Gastrocnemius medialis (tissue), 4 donors: ENCODE data around the gene SH3TC1. TPM values are rescaled to one million over a fixed set of nuclear protein-coding genes. Genes with fewer than 3 reads are reported as not detected.

Source experiments
- ATAC-seq, 2 donors: fragments of 150-250 bp; one replicate each; pipeline ENCODE4 v1.9.1; 2016
- DNase-seq, 2 donors: peaks; one replicate each; pipeline ENCODE4 v3.0.0-alpha.2; 2019
- H3K27ac ChIP-seq, 4 donors: fragments of 200-600 bp; sonication (generic); 1 replicate in 1 of 4; 2 replicates in 3 of 4; pipeline ENCODE4 v1.5.1; 2016 to 2018; ENCODE audit warnings: mild to moderate bottlenecking in 2 of 4, moderate library complexity in 1 of 4
- H3K27me3 ChIP-seq, 3 donors: fragments of 200-600 bp; sonication (generic) in 2 of 3; 1 replicate in 1 of 3; 2 replicates in 2 of 3; pipeline versions ENCODE4 v1.5.1 to v1.6.0; 2016 to 2019; ENCODE audit warnings: mild to moderate bottlenecking in 1 of 3, moderate library complexity in 1 of 3
- H3K36me3 ChIP-seq, 2 donors: fragments of 200-600 bp; sonication (generic) in 1 of 2; one replicate each; pipeline ENCODE4 v1.5.1; 2017 to 2018
- H3K4me1 ChIP-seq, 2 donors: fragments of 200-600 bp; sonication (generic) in 1 of 2; one replicate each; pipeline ENCODE4 v1.5.1; 2016 to 2017; ENCODE audit warnings: mild to moderate bottlenecking in 2 of 2
- H3K4me3 ChIP-seq, 4 donors: fragments of 200-600 bp; sonication (generic) in 3 of 4; 1 replicate in 1 of 4; 2 replicates in 3 of 4; pipeline ENCODE4 v1.5.1; 2016 to 2019; ENCODE audit warnings: mild to moderate bottlenecking in 2 of 4
- H3K9me3 ChIP-seq, 3 donors: fragments of 200-600 bp; sonication (generic) in 2 of 3; 1 replicate in 1 of 3; 2 replicates in 2 of 3; pipeline ENCODE4 v1.5.1; 2016 to 2019
- POLR2A ChIP-seq, 2 donors: fragments of 450-650 bp; IDR thresholded peaks; one replicate each; pipeline ENCODE4 v1.6.1; 2017; ENCODE audit warnings: antibody characterized with exemption in 2 of 2, mild to moderate bottlenecking in 2 of 2, moderate library complexity in 2 of 2
- in situ Hi-C, 4 donors: fragments of 200-750 bp; cut with MboI; loops; one replicate each; pipeline versions ENCODE4 v1.15.0 to v1.8.0; 2017; ENCODE audit warnings: low sequenced_read_pairs in 4 of 4
- intact Hi-C: fragments of 100-400 bp; cut with DNase I; formaldehyde crosslinking; loops from one replicate; pipeline ENCODE4 v1.15.1; 2023; ENCODE audit warnings: low total_unique reads
- total RNA-seq, 4 donors: library from RNA; depleted of rRNA; stranded (reverse); fragments of >200 nt; gene quantifications; one replicate each; pipeline versions ENCODE4 v1.1.0 to v1.2.3, GENCODE V29; 2016
- TF ChIP-seq, protein P1 (sequence below), 5 experiments: fragments of 450-650 bp in 3 of 5; fragments of 200-600 bp in 2 of 5; sonication (generic) in 2 of 5; IDR thresholded peaks in 4 of 5; conservative IDR thresholded peaks in 1 of 5; 1 replicate in 4 of 5; 2 replicates in 1 of 5; pipeline ENCODE4 v1.5.1; 2016 to 2019; ENCODE audit warnings: antibody characterized with exemption in 5 of 5, mild to moderate bottlenecking in 3 of 5, moderate library complexity in 3 of 5

Gene SH3TC1
- total RNA-seq, 4 donors from 2014 or later: 2.9 to 8.5 (median 5.8) TPM

DNA sequence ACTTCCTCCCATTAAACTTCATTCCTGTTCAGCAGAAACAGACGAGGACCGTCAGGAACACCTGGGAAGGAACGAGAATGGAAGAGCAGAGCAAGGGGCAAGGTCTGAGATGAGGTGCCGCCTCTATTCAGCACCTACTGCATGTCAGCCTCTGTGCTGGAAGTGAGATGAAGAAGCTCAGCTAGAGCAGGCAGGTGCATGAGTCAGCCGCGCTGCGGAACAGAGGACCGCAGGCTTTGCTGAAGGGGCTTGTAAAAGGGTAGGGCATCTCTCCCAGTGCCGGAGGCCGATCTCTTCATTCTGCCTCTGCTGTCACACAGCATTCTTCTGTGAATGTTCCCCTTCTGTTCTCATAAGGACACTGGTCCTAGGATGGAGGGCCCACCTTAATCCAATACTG is 34.4 kb upstream of the SH3TC1 start:
- Histone ChIP-seq H3K9me3 (no peaks in the 10 kb centered on the region), H3K27ac (peak overlapping the region; percentile 86 to 99 (median 97)), H3K27me3 (no peaks in the 10 kb centered on the region), H3K4me3 (no peak overlapping the region), H3K36me3 (no peaks in the 10 kb centered on the region), H3K4me1 (peaks cover 53 to 64% of the 10 kb centered on the region in 2 donors)
- in situ Hi-C loops (loop anchor here (5.0 to 10.0 kb wide), 2 partner anchors 60 to 62 kb away; no protein-coding TSS in a partner anchor), intact Hi-C loops (loop anchor here (1.0 to 2.0 kb wide), 5 partner anchors 20 to 96 kb away; no protein-coding TSS in a partner anchor)
- DNase-seq (peak in 1 of 2 donors; percentile 37), ATAC-seq (no peak)
- TF ChIP-seq POLR2A (IDR thresholded peaks at IDR 0.05): no peak
- TF ChIP-seq, protein P1, sequence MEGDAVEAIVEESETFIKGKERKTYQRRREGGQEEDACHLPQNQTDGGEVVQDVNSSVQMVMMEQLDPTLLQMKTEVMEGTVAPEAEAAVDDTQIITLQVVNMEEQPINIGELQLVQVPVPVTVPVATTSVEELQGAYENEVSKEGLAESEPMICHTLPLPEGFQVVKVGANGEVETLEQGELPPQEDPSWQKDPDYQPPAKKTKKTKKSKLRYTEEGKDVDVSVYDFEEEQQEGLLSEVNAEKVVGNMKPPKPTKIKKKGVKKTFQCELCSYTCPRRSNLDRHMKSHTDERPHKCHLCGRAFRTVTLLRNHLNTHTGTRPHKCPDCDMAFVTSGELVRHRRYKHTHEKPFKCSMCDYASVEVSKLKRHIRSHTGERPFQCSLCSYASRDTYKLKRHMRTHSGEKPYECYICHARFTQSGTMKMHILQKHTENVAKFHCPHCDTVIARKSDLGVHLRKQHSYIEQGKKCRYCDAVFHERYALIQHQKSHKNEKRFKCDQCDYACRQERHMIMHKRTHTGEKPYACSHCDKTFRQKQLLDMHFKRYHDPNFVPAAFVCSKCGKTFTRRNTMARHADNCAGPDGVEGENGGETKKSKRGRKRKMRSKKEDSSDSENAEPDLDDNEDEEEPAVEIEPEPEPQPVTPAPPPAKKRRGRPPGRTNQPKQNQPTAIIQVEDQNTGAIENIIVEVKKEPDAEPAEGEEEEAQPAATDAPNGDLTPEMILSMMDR (IDR thresholded peaks at IDR 0.05 in 4 of 5, conservative IDR thresholded peaks at IDR 0.05 in 1 of 5): no peak

DNA sequence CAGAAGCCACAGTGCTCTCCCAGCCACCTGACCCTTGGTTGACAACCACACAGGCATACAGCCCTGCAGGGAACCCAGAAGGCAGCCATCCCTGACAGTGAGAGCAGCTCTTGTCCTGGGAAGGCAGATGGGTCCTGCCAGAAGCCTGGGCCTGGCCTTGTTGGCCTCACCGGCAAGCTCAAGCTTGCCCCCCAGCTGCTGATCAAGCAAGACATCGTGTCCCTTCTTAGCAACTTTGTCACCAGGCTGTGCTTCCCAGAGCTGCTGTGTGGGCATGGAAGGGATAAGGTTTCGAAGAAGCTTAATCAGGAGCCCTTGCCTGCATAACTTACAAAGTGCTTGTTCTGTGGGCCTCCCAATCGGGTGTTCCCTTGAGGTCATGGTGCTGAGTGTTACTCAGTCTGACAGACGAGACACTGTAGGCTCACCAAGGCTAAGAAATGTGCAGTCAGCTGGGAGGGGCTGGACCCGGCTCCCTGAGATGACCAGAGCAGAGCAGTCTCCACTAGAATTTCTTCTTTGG is 33.7 kb upstream of the SH3TC1 start:
- Histone ChIP-seq H3K36me3 (no peaks in the 10 kb centered on the region), H3K4me1 (peaks cover 53 to 59% of the 10 kb centered on the region in 2 donors), H3K4me3 (no peak overlapping the region), H3K27me3 (no peaks in the 10 kb centered on the region), H3K27ac (peak overlapping the region; percentile 86 to 99 (median 97)), H3K9me3 (no peaks in the 10 kb centered on the region)
- TF ChIP-seq, protein P1 (IDR thresholded peaks at IDR 0.05 in 4 of 5, conservative IDR thresholded peaks at IDR 0.05 in 1 of 5): peak in 4 of 5 experiments; percentile 11 to 55 (median 30)
- TF ChIP-seq POLR2A (IDR thresholded peaks at IDR 0.05): peak in 1 of 2 donors; percentile 84
- in situ Hi-C loops (loop anchor here (5.0 to 10.0 kb wide), 2 partner anchors 61 to 63 kb away; no protein-coding TSS in a partner anchor), intact Hi-C loops (loop anchor here (1.0 to 2.0 kb wide), 5 partner anchors 21 to 97 kb away; no protein-coding TSS in a partner anchor)
- DNase-seq: peak; percentile 92 to 97
- peak; percentile 63 to 74 for ATAC-seq

DNA sequence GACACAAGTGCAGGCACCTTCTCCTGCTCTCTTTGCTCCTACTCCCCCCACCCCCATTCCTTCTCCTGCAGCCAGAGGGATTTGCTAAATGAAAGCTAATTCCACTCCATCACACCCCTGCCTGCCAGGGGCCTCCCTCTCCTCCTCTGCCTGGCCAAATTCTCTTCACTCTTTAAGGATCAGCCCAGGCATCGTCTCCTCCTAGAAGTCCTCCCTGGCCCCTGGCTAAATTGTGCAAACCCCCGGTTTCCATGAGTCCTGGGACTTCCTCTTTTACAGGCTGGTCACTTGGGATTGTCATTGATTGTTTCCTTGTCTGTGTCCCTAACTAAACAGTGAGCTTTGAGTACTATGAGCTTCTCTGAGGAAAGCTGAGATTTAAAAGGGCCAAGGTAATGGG is 31.8 kb upstream of the SH3TC1 start:
- TF ChIP-seq POLR2A (IDR thresholded peaks at IDR 0.05): no peak
- TF ChIP-seq, protein P1 (IDR thresholded peaks at IDR 0.05 in 4 of 5, conservative IDR thresholded peaks at IDR 0.05 in 1 of 5): no peak
- intact Hi-C loops (no loop called here), in situ Hi-C loops (loop anchor here (5.0 to 10.0 kb wide), 2 partner anchors 62 to 65 kb away; no protein-coding TSS in a partner anchor)
- DNase-seq: peak in 1 of 2 donors; percentile 21
- H3K4me3 ChIP-seq: no peak overlapping the region
- peaks cover 53 to 57% of the 10 kb centered on the region in 2 donors for H3K4me1 ChIP-seq
- no peaks in the 10 kb centered on the region for H3K36me3 ChIP-seq
- ATAC-seq: no peak
- no peaks in the 10 kb centered on the region for H3K27me3 ChIP-seq
- no peaks in the 10 kb centered on the region for H3K9me3 ChIP-seq
- peak overlapping the region; percentile 86 to 99 (median 97) for H3K27ac ChIP-seq

DNA sequence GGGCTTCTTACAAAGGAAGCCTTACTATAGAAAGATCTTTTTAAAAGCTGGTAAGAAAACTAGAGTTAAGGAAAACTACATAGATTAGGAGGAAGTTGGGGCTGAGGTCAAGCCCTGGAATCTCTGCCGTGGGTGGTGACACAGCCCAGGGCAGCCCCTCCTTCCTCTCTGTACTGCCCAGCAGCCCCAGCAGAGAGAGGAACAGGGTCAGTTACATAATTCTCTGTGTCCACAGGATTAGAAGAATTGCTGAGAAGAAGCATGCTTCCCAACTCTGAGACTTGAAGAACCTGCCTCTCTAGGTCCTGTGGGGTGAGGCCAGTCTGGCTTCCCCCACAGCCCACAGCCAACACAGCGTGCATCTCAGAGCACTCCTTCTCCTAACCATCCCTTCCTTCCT is 31.3 kb upstream of the SH3TC1 start:
- no peak for ATAC-seq
- no peak for TF ChIP-seq POLR2A (IDR thresholded peaks at IDR 0.05)
- TF ChIP-seq, protein P1 (IDR thresholded peaks at IDR 0.05 in 4 of 5, conservative IDR thresholded peaks at IDR 0.05 in 1 of 5): no peak
- peak overlapping the region; percentile 86 to 99 (median 97) for H3K27ac ChIP-seq
- H3K27me3 ChIP-seq: no peaks in the 10 kb centered on the region
- peaks cover 51 to 54% of the 10 kb centered on the region in 2 donors for H3K4me1 ChIP-seq
- no peak overlapping the region for H3K4me3 ChIP-seq
- in situ Hi-C loops: loop anchor here (5.0 to 10.0 kb wide), 2 partner anchors 63 to 66 kb away; no protein-coding TSS in a partner anchor
- H3K36me3 ChIP-seq: no peaks in the 10 kb centered on the region
- H3K9me3 ChIP-seq: no peaks in the 10 kb centered on the region
- DNase-seq: peak in 1 of 2 donors; percentile 43
- intact Hi-C loops: loop anchor here (1.0 kb wide), 1 partner anchor 20 kb away; no protein-coding TSS in a partner anchor
